Activated CD8-positive, alpha-beta memory T cell treated with anti-CD3 and anti-CD28 coated beads for 36 hours (primary cell): Measurements from ENCODE around the gene COL20A1. TPM values are rescaled to one million over a fixed set of nuclear protein-coding genes. Genes with fewer than 3 reads are reported as not detected.

Source experiments
- CTCF ChIA-PET: fragments of 350-600 bp; sonication (Branson Sonifier 250); formaldehyde crosslinking; loops from one replicate; lab custom pipeline; 2021; ENCODE audit warnings: antibody characterized with exemption; lab: Charles Lee
- POLR2A ChIA-PET: fragments of 350-600 bp; sonication (Branson Sonifier 250); formaldehyde crosslinking; loops from one replicate; lab custom pipeline; 2021; ENCODE audit warnings: antibody characterized with exemption; lab: Charles Lee
- total RNA-seq, 2 experiments: library from RNA; stranded (reverse); gene quantifications; one replicate each; pipeline ENCODE4 v1.2.3, GENCODE V29; 2021

Gene COL20A1
- total RNA-seq, 2 experiments from 2014 or later = not detected

GRCh38 chr20:63285636-63286615 lies 7.1 kb upstream of the COL20A1 start:
- CTCF ChIA-PET = no interaction called here
- POLR2A ChIA-PET = no interaction called here

GRCh38 chr20:63286781-63287696 lies 5.9 kb upstream of the COL20A1 start:
- POLR2A ChIA-PET = no interaction called here
- CTCF ChIA-PET = no interaction called here

GRCh38 chr20:63287697-63288580 lies 5.0 kb upstream of the COL20A1 start:
- ChIA-PET POLR2A (no interaction called here), CTCF (no interaction called here)

- CTCF ChIA-PET = interaction anchor here (0.9 kb wide), 1 partner anchor 8 kb away, joined by 3 read pairs; no protein-coding TSS in a partner anchor
- POLR2A ChIA-PET = no interaction called here
These were observed 4.3 kb upstream of the COL20A1 start for GRCh38 chr20:63288581-63289251.

- ChIA-PET POLR2A (no interaction called here), CTCF (interaction anchor here (0.9 to 2.5 kb wide), 3 partner anchors 8 to 12 kb away, joined by 3 to 11 read pairs (median 3); no protein-coding TSS in a partner anchor)
These were observed 3.5 kb upstream of the COL20A1 start for GRCh38 chr20:63289311-63290135.

GRCh38 chr20:63290136-63290676 lies 2.8 kb upstream of the COL20A1 start:
- CTCF ChIA-PET = interaction anchor here (1.7 to 2.5 kb wide), 2 partner anchors 9 to 11 kb away, joined by 3 to 11 read pairs; no protein-coding TSS in a partner anchor
- POLR2A ChIA-PET = no interaction called here

GRCh38 chr20:63290677-63291472 lies 2.1 kb upstream of the COL20A1 start:
- ChIA-PET CTCF (interaction anchor here (1.3 to 2.5 kb wide), 4 partner anchors 9 to 110 kb away, joined by 3 to 11 read pairs (median 7); no protein-coding TSS in a partner anchor), POLR2A (no interaction called here)

- ChIA-PET POLR2A (no interaction called here), CTCF (interaction anchor here (0.6 to 2.5 kb wide), 6 partner anchors 10 to 706 kb away, joined by 3 to 11 read pairs (median 4); partner anchors contain the start of gene ARFGAP1)
These were observed 1.2 kb upstream of the COL20A1 start for GRCh38 chr20:63291811-63292210.

- POLR2A ChIA-PET = no interaction called here
- CTCF ChIA-PET = interaction anchor here (0.6 to 2.5 kb wide), 5 partner anchors 11 to 707 kb away, joined by 3 to 11 read pairs (median 4); partner anchors contain the start of gene ARFGAP1
These were observed 689 bp upstream of the COL20A1 start for GRCh38 chr20:63292292-63292701.

GRCh38 chr20:63293456-63293855 lies 470 bp downstream of the COL20A1 start:
- POLR2A ChIA-PET = no interaction called here
- CTCF ChIA-PET = no interaction called here

GRCh38 chr20:63293871-63294535 lies 1.0 kb downstream of the COL20A1 start:
- ChIA-PET POLR2A (no interaction called here), CTCF (no interaction called here)

GRCh38 chr20:63294536-63294900 lies 1.5 kb downstream of the COL20A1 start:
- ChIA-PET CTCF (interaction anchor here (0.6 kb wide), 1 partner anchor 156 kb away, joined by 6 read pairs; no protein-coding TSS in a partner anchor), POLR2A (no interaction called here)

- CTCF ChIA-PET = interaction anchor here (0.6 kb wide), 1 partner anchor 156 kb away, joined by 6 read pairs; no protein-coding TSS in a partner anchor
- POLR2A ChIA-PET = no interaction called here
These were observed 2.0 kb downstream of the COL20A1 start for GRCh38 chr20:63295018-63295417.

- ChIA-PET POLR2A (no interaction called here), CTCF (no interaction called here)
These were observed 2.4 kb downstream of the COL20A1 start for GRCh38 chr20:63295422-63295821.

- ChIA-PET POLR2A (no interaction called here), CTCF (no interaction called here)
These were observed 2.9 kb downstream of the COL20A1 start for GRCh38 chr20:63295846-63296245.
